Smooth muscle cell (in vitro differentiated cells): ENCODE measurements around the gene NYAP2. TPM values are rescaled to one million over a fixed set of nuclear protein-coding genes. Genes with fewer than 3 reads are reported as not detected.

ENCODE experiments used
- DNase-seq: peaks from one replicate; lab custom pipeline; 2025; ENCODE audit not compliant: unreplicated experiment; lab: John Stamatoyannopoulos, UW
- H2AFZ ChIP-seq: fragments of 200-600 bp; sonication (generic); 2 replicates; pipeline ENCODE4 v1.6.0; 2016; ENCODE audit warnings: antibody characterized with exemption, low read depth, mild to moderate bottlenecking
- H3F3A ChIP-seq: fragments of 200-600 bp; sonication (generic); 2 replicates; pipeline ENCODE4 v1.6.0; 2017; ENCODE audit warnings: antibody characterized with exemption, low read depth
- H3K27ac ChIP-seq: fragments of 200-600 bp; sonication (generic); 2 replicates; pipeline ENCODE4 v1.5.1; 2016; ENCODE audit warnings: low read depth, mild to moderate bottlenecking
- H3K27me3 ChIP-seq: fragments of 200-600 bp; sonication (generic); 2 replicates; pipeline ENCODE4 v1.6.1; 2016; ENCODE audit warnings: low read depth, mild to moderate bottlenecking
- H3K36me3 ChIP-seq: fragments of 200-600 bp; sonication (generic); 2 replicates; pipeline ENCODE4 v1.5.1; 2016; ENCODE audit warnings: low read depth
- H3K4me1 ChIP-seq: fragments of 200-600 bp; sonication (generic); 2 replicates; pipeline ENCODE4 v1.5.1; 2016; ENCODE audit warnings: low read depth
- H3K4me2 ChIP-seq: fragments of 200-600 bp; sonication (generic); 2 replicates; pipeline ENCODE4 v1.6.0; 2016; ENCODE audit warnings: mild to moderate bottlenecking
- H3K4me3 ChIP-seq: fragments of 200-600 bp; sonication (generic); 2 replicates; pipeline ENCODE4 v1.5.1; 2016; ENCODE audit warnings: mild to moderate bottlenecking
- H3K79me2 ChIP-seq: fragments of 200-600 bp; sonication (generic); 2 replicates; pipeline ENCODE4 v1.6.0; 2016; ENCODE audit warnings: low read depth, mild to moderate bottlenecking
- H3K9ac ChIP-seq: fragments of 200-600 bp; sonication (generic); 2 replicates; pipeline ENCODE4 v1.6.0; 2016; ENCODE audit warnings: low read depth
- H3K9me3 ChIP-seq: fragments of 200-600 bp; sonication (generic); replicated peaks from 2 replicates; pipeline ENCODE4 v1.5.1; 2016; ENCODE audit warnings: low read depth
- H4K20me1 ChIP-seq: fragments of 200-600 bp; sonication (generic); 2 replicates; pipeline ENCODE4 v1.6.0; 2016; ENCODE audit warnings: low read depth
- WGBS: methylation state at CpG from one replicate; pipeline ENCODE4 v1.1.7; 2016; ENCODE audit warnings: low lambda C conversion rate; 5-methylcytosine and 5-hydroxymethylcytosine counted together
- polyA plus RNA-seq: library from polyadenylated mRNA; unstranded; fragments of >200 nt; fragmentation: Nextera tagmentation; extraction: Ambion mirVana; gene quantifications from 2 replicates; pipeline ENCODE4 v1.2.1, GENCODE V29; 2016
- total RNA-seq: library from RNA; depleted of rRNA; stranded (reverse); fragments of >200 nt; gene quantifications from 2 replicates; pipeline ENCODE4 v1.2.3, GENCODE V29; 2014
- TF ChIP-seq, protein P1 (sequence below): fragments of 200-600 bp; sonication (generic); IDR thresholded peaks from 2 replicates; pipeline ENCODE4 v1.5.1; 2017; ENCODE audit warnings: borderline replicate concordance, mild to moderate bottlenecking, antibody characterized with exemption; ENCODE audit not compliant: insufficient read depth, poor library complexity, severe bottlenecking

Gene NYAP2
- total and polyA plus RNA-seq, 2 experiments from 2014 or later: not detected

DNA sequence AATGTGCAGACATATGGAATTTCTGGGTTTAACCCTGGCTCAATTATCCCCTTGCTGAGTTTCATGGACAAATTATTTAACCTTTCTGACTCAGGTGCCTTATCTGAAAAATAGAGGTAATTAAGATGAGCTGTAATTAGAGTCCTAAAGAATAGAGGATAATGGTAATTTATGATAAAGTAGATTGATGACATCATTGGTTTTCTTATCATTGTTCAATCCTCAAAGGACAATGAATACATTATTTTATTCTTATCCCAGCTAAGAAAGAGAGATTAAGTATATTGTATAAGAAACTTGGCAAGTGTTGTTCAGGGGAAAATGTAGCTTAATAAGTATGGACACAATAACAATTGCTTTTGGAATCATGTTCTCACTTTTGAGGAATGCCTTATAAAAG, 279.3 kb downstream of the NYAP2 start:
- TF ChIP-seq, protein P1, sequence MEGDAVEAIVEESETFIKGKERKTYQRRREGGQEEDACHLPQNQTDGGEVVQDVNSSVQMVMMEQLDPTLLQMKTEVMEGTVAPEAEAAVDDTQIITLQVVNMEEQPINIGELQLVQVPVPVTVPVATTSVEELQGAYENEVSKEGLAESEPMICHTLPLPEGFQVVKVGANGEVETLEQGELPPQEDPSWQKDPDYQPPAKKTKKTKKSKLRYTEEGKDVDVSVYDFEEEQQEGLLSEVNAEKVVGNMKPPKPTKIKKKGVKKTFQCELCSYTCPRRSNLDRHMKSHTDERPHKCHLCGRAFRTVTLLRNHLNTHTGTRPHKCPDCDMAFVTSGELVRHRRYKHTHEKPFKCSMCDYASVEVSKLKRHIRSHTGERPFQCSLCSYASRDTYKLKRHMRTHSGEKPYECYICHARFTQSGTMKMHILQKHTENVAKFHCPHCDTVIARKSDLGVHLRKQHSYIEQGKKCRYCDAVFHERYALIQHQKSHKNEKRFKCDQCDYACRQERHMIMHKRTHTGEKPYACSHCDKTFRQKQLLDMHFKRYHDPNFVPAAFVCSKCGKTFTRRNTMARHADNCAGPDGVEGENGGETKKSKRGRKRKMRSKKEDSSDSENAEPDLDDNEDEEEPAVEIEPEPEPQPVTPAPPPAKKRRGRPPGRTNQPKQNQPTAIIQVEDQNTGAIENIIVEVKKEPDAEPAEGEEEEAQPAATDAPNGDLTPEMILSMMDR: no peak
- peaks cover 5% of the 10 kb centered on the region for H3K27me3 ChIP-seq
- H3F3A ChIP-seq: no peaks in the 10 kb centered on the region
- no peak overlapping the region for H3K27ac ChIP-seq
- no peak overlapping the region for H3K4me2 ChIP-seq
- H3K9ac ChIP-seq: no peak overlapping the region
- H2AFZ ChIP-seq: no peak overlapping the region
- H3K4me3 ChIP-seq: no peak overlapping the region
- H4K20me1 ChIP-seq: no peaks in the 10 kb centered on the region
- no peaks in the 10 kb centered on the region for H3K4me1 ChIP-seq
- DNase-seq: no peak
- no peaks in the 10 kb centered on the region for H3K36me3 ChIP-seq
- no peaks in the 10 kb centered on the region for H3K9me3 ChIP-seq
- no peaks in the 10 kb centered on the region for H3K79me2 ChIP-seq

GRCh38 chr2:225683258-225683657, 283.7 kb downstream of the NYAP2 start:
- no peaks in the 10 kb centered on the region for H3K36me3 ChIP-seq
- no peak overlapping the region for H3K27ac ChIP-seq
- H3K4me3 ChIP-seq: no peak overlapping the region
- no peaks in the 10 kb centered on the region for H3K4me1 ChIP-seq
- no peak overlapping the region for H3K4me2 ChIP-seq
- no peaks in the 10 kb centered on the region for H4K20me1 ChIP-seq
- no peak overlapping the region for H3K9ac ChIP-seq
- H3F3A ChIP-seq: no peaks in the 10 kb centered on the region
- no peaks in the 10 kb centered on the region for H3K9me3 ChIP-seq
- no peaks in the 10 kb centered on the region for H3K79me2 ChIP-seq
- no peak for DNase-seq
- peaks cover 5% of the 10 kb centered on the region for H3K27me3 ChIP-seq
- 90% methylated on average over 2 of the region's 2 CpGs for WGBS
- TF ChIP-seq, protein P1: no peak
- H2AFZ ChIP-seq: no peak overlapping the region

- no peaks in the 10 kb centered on the region for H3K36me3 ChIP-seq
- no peak for DNase-seq
- no peak overlapping the region for H2AFZ ChIP-seq
- H3K27me3 ChIP-seq: no peaks in the 10 kb centered on the region
- no peaks in the 10 kb centered on the region for H3K4me1 ChIP-seq
- no peak overlapping the region for H3K4me3 ChIP-seq
- H4K20me1 ChIP-seq: no peaks in the 10 kb centered on the region
- 46% methylated on average over 1 of the region's 1 CpG for WGBS
- no peak overlapping the region for H3K9ac ChIP-seq
- TF ChIP-seq, protein P1: no peak
- H3K9me3 ChIP-seq: no peaks in the 10 kb centered on the region
- no peaks in the 10 kb centered on the region for H3F3A ChIP-seq
- no peaks in the 10 kb centered on the region for H3K79me2 ChIP-seq
- no peak overlapping the region for H3K4me2 ChIP-seq
- no peak overlapping the region for H3K27ac ChIP-seq
Measured at GRCh38 chr2:225690153-225690552, 290.6 kb downstream of the NYAP2 start.

DNA sequence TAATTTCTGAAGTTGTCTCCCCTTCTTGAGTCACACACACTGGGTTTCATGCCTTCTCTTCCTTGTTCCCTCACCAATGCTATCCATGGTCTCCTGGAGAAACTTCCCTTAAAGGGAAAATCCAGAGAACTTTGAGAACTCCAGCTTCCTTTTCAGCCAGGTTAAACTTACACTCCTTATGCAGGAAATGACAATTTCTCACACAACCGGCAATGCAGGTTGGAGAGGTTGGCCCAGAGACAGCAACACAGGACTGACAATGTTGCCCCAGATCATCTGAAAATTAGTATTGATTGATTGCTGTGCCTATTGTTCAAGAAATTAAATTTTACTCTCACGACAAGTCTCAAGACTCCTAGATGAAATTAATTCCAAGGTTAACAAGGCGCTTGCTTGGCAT, 292.2 kb downstream of the NYAP2 start:
- no peaks in the 10 kb centered on the region for H3K9me3 ChIP-seq
- H3K4me3 ChIP-seq: no peak overlapping the region
- WGBS: 87% methylated on average over 3 of the region's 3 CpGs
- H3K4me2 ChIP-seq: no peak overlapping the region
- no peaks in the 10 kb centered on the region for H3K4me1 ChIP-seq
- H2AFZ ChIP-seq: no peak overlapping the region
- H3K9ac ChIP-seq: no peak overlapping the region
- H3K79me2 ChIP-seq: no peaks in the 10 kb centered on the region
- H3F3A ChIP-seq: no peaks in the 10 kb centered on the region
- TF ChIP-seq, protein P1: no peak
- no peak overlapping the region for H3K27ac ChIP-seq
- H3K36me3 ChIP-seq: no peaks in the 10 kb centered on the region
- H3K27me3 ChIP-seq: no peaks in the 10 kb centered on the region
- no peak for DNase-seq
- H4K20me1 ChIP-seq: no peaks in the 10 kb centered on the region
